Common myeloid progenitor, CD34-positive (primary cell): ENCODE data around the gene DCHS2.

ENCODE experiments used
- CTCF ChIA-PET: fragments of 350-600 bp; sonication (Branson Sonifier 250); formaldehyde crosslinking; loops from one replicate; lab custom pipeline; 2021; ENCODE audit warnings: antibody characterized with exemption; lab: Charles Lee
- POLR2A ChIA-PET: fragments of 350-600 bp; sonication (Branson Sonifier 250); formaldehyde crosslinking; loops from one replicate; lab custom pipeline; 2021; ENCODE audit warnings: antibody characterized with exemption; lab: Charles Lee
- DNase-seq, 3 donors: peaks; one replicate each; pipeline versions ENCODE4 v3.0.0 to v3.0.0-alpha.2; 2013
- H3K27ac ChIP-seq, 2 experiments: 1 replicate in 1 of 2; 2 replicates in 1 of 2; pipeline ENCODE4 v1.7.0; 2013; ENCODE audit warnings: inconsistent platforms in 2 of 2, low read length in 2 of 2, mild to moderate bottlenecking in 2 of 2, low read depth in 1 of 2, moderate library complexity in 1 of 2; ENCODE audit not compliant: severe bottlenecking in 2 of 2, insufficient read depth in 1 of 2, poor library complexity in 1 of 2
- H3K27me3 ChIP-seq, 5 experiments: replicated peaks in 2 of 5; 1 replicate in 3 of 5; 2 replicates in 2 of 5; pipeline versions ENCODE4 v1.6.1 to v1.7.0; 2013; ENCODE audit warnings: low read length in 4 of 5, mild to moderate bottlenecking in 2 of 5, moderate library complexity in 2 of 5, inconsistent platforms in 1 of 5; ENCODE audit not compliant: insufficient read depth in 5 of 5, control insufficient read depth in 4 of 5
- H3K36me3 ChIP-seq, 4 experiments: 1 replicate in 2 of 4; 2 replicates in 2 of 4; pipeline versions ENCODE4 v1.6.1 to v1.7.0; 2013; ENCODE audit warnings: low read length in 3 of 4, control low read depth in 1 of 4, mild to moderate bottlenecking in 1 of 4; ENCODE audit not compliant: control insufficient read depth in 4 of 4, insufficient read depth in 4 of 4
- H3K4me1 ChIP-seq, 4 experiments: 1 replicate in 3 of 4; 2 replicates in 1 of 4; pipeline versions ENCODE4 v1.6.1 to v1.7.1; 2013; ENCODE audit warnings: low read length in 3 of 4, mild to moderate bottlenecking in 3 of 4, control low read depth in 1 of 4, inconsistent platforms in 1 of 4, moderate library complexity in 1 of 4; ENCODE audit not compliant: control insufficient read depth in 4 of 4, insufficient read depth in 4 of 4; ENCODE audit errors: control extremely low read depth in 1 of 4
- H3K4me3 ChIP-seq, 7 experiments: 1 replicate in 4 of 7; 2 replicates in 3 of 7; pipeline versions ENCODE4 v1.5.1 to v1.7.0; 2013; ENCODE audit warnings: mild to moderate bottlenecking in 7 of 7, low read length in 6 of 7, moderate library complexity in 6 of 7, inconsistent platforms in 2 of 7, low read depth in 2 of 7, control low read depth in 1 of 7; ENCODE audit not compliant: insufficient read depth in 4 of 7, control insufficient read depth in 1 of 7; ENCODE audit errors: extremely low read depth in 1 of 7
- H3K9me3 ChIP-seq, 5 experiments: 1 replicate in 4 of 5; 2 replicates in 1 of 5; pipeline versions ENCODE4 v1.6.1 to v1.7.1; 2013; ENCODE audit warnings: low read length in 4 of 5, mild to moderate bottlenecking in 2 of 5, inconsistent platforms in 1 of 5, low read depth in 1 of 5, moderate library complexity in 1 of 5; ENCODE audit not compliant: control insufficient read depth in 4 of 5, insufficient read depth in 2 of 5; ENCODE audit errors: control extremely low read depth in 1 of 5
- WGBS: methylation state at CpG from one replicate; pipeline ENCODE4 v1.1.5; 2013; ENCODE audit not compliant: insufficient coverage; 5-methylcytosine and 5-hydroxymethylcytosine counted together

Gene DCHS2

GRCh38 chr4:154490583-154491340 is 837 bp downstream of the DCHS2 start:
- Histone ChIP-seq H3K4me3 (peak overlapping the region in 6 of 7 experiments; percentile 32 to 73 (median 58)), H3K27me3 (peaks cover 10 to 95% (median 42%) of the 10 kb centered on the region in 5 experiments), H3K27ac (no peak overlapping the region), H3K36me3 (no peaks in the 10 kb centered on the region), H3K4me1 (peaks cover 0 to 28% (median 18%) of the 10 kb centered on the region in 4 experiments), H3K9me3 (peaks cover 0 to 14% (median 0%) of the 10 kb centered on the region in 5 experiments)
- DNase-seq: peak; percentile 8 to 64 (median 55)
- ChIA-PET CTCF (interaction anchor here (0.8 to 1.4 kb wide), 5 partner anchors 9 to 145 kb away, joined by 3 to 5 read pairs (median 3); no protein-coding TSS in a partner anchor), POLR2A (no interaction called here)
- 4% methylated on average over 65 of the region's 76 CpGs for WGBS

GRCh38 chr4:154490234-154490582 is 1.4 kb downstream of the DCHS2 start:
- H3K36me3 ChIP-seq: no peaks in the 10 kb centered on the region
- ChIA-PET POLR2A (no interaction called here), CTCF (interaction anchor here (1.1 to 1.4 kb wide), 3 partner anchors 10 to 135 kb away, joined by 3 read pairs; no protein-coding TSS in a partner anchor)
- 3% methylated on average over 55 of the region's 55 CpGs for WGBS
- H3K9me3 ChIP-seq: peaks cover 0 to 14% (median 0%) of the 10 kb centered on the region in 5 experiments
- H3K27me3 ChIP-seq: peaks cover 10 to 97% (median 42%) of the 10 kb centered on the region in 5 experiments
- DNase-seq: peak; percentile 7 to 45 (median 37)
- H3K4me1 ChIP-seq: peaks cover 0 to 28% (median 18%) of the 10 kb centered on the region in 4 experiments
- H3K4me3 ChIP-seq: peak overlapping the region in 4 of 7 experiments; percentile 6 to 73 (median 64)
- H3K27ac ChIP-seq: no peak overlapping the region

GRCh38 chr4:154489558-154490233 is 1.9 kb downstream of the DCHS2 start:
- Histone ChIP-seq H3K27ac (no peak overlapping the region), H3K27me3 (peaks cover 10 to 96% (median 42%) of the 10 kb centered on the region in 5 experiments), H3K4me1 (peaks cover 0 to 28% (median 18%) of the 10 kb centered on the region in 4 experiments), H3K9me3 (peaks cover 0 to 14% (median 0%) of the 10 kb centered on the region in 5 experiments), H3K36me3 (no peaks in the 10 kb centered on the region), H3K4me3 (peak overlapping the region in 3 of 7 experiments; percentile 6 to 73 (median 64))
- ChIA-PET POLR2A (no interaction called here), CTCF (interaction anchor here (1.2 kb wide), 1 partner anchor 136 kb away, joined by 3 read pairs; no protein-coding TSS in a partner anchor)
- DNase-seq: no peak
- WGBS: 53% methylated on average over 44 of the region's 56 CpGs

GRCh38 chr4:154487145-154487544 is 4.5 kb downstream of the DCHS2 start:
- Histone ChIP-seq H3K36me3 (no peaks in the 10 kb centered on the region), H3K27ac (no peak overlapping the region), H3K4me3 (no peak overlapping the region), H3K4me1 (peaks cover 0 to 24% (median 16%) of the 10 kb centered on the region in 4 experiments), H3K9me3 (peaks cover 0 to 14% (median 0%) of the 10 kb centered on the region in 5 experiments), H3K27me3 (peaks cover 3 to 86% (median 23%) of the 10 kb centered on the region in 5 experiments)
- CTCF ChIA-PET: interaction anchor here (1.1 kb wide), 1 partner anchor 19 kb away, joined by 3 read pairs; no protein-coding TSS in a partner anchor
- POLR2A ChIA-PET: no interaction called here
- 91% methylated on average over 3 of the region's 4 CpGs for WGBS
- DNase-seq: no peak

GRCh38 chr4:154485127-154485773 is 6.3 kb downstream of the DCHS2 start:
- ChIA-PET POLR2A (no interaction called here), CTCF (no interaction called here)
- Histone ChIP-seq H3K9me3 (peaks cover 0 to 12% (median 0%) of the 10 kb centered on the region in 5 experiments), H3K4me1 (peaks cover 0 to 5% (median 2%) of the 10 kb centered on the region in 4 experiments), H3K27ac (no peak overlapping the region), H3K27me3 (peaks cover 3 to 67% (median 12%) of the 10 kb centered on the region in 5 experiments), H3K36me3 (no peaks in the 10 kb centered on the region), H3K4me3 (no peak overlapping the region)
- 57% methylated on average over 3 of the region's 4 CpGs for WGBS
- DNase-seq: peak in 2 of 3 donors; percentile 44 to 58

- CTCF ChIA-PET: no interaction called here
Observed at GRCh38 chr4:154478547-154478946, 13.1 kb downstream of the DCHS2 start.

More at GRCh38 chr4:154478547-154478946, 13.1 kb downstream of the DCHS2 start:
- no peak for DNase-seq
- Histone ChIP-seq H3K36me3 (no peaks in the 10 kb centered on the region), H3K4me3 (no peak overlapping the region), H3K9me3 (peaks cover 0 to 2% (median 0%) of the 10 kb centered on the region in 5 experiments), H3K27me3 (peaks cover 0 to 9% (median 5%) of the 10 kb centered on the region in 5 experiments), H3K4me1 (no peaks in the 10 kb centered on the region), H3K27ac (no peak overlapping the region)
- POLR2A ChIA-PET: no interaction called here
- 95% methylated on average over 2 of the region's 4 CpGs for WGBS
